ENCODE results near the gene SCUBE3. TPM values are rescaled to one million over a fixed set of nuclear protein-coding genes. Genes with fewer than 3 reads are reported as not detected.

The SCUBE3 gene
- total RNA-seq, 1 donor from 2014 or later = 0.56 TPM

- intact Hi-C loops (cut with DNase I) = no loop called here
- H3K27me3 ChIP-seq (ENCODE audit: low read depth) = no peaks in the 10 kb centered on the region
- H3K9me3 ChIP-seq = no peaks in the 10 kb centered on the region
- H3K4me1 ChIP-seq = peaks cover 9% of the 10 kb centered on the region
- no peak for TF ChIP-seq CTCF (IDR thresholded peaks at IDR 0.05)
- H3K27ac ChIP-seq = no peak overlapping the region
- no peak overlapping the region for H3K4me3 ChIP-seq
- DNase-seq = no peak
- ATAC-seq = no peak
- peaks cover 89% of the 10 kb centered on the region for H3K36me3 ChIP-seq
Measured at GRCh38 chr6:35292494-35292893, 78.7 kb downstream of the SCUBE3 start.

GRCh38 chr6:35293681-35294080, 79.9 kb downstream of the SCUBE3 start:
- H3K9me3 ChIP-seq = no peaks in the 10 kb centered on the region
- intact Hi-C loops (cut with DNase I) = no loop called here
- DNase-seq = no peak
- H3K4me1 ChIP-seq = peaks cover 20% of the 10 kb centered on the region
- no peak for ATAC-seq
- H3K4me3 ChIP-seq = no peak overlapping the region
- no peak for TF ChIP-seq CTCF (IDR thresholded peaks at IDR 0.05)
- no peaks in the 10 kb centered on the region for H3K27me3 ChIP-seq (ENCODE audit: low read depth)
- H3K27ac ChIP-seq = no peak overlapping the region
- H3K36me3 ChIP-seq = peaks cover 77% of the 10 kb centered on the region

GRCh38 chr6:35294308-35294945, 80.7 kb downstream of the SCUBE3 start:
- Histone ChIP-seq H3K4me1 (peaks cover 27% of the 10 kb centered on the region), H3K27ac (no peak overlapping the region), H3K36me3 (peaks cover 69% of the 10 kb centered on the region), H3K27me3 (ENCODE audit: low read depth) (no peaks in the 10 kb centered on the region), H3K4me3 (no peak overlapping the region), H3K9me3 (no peaks in the 10 kb centered on the region)
- intact Hi-C loops (cut with DNase I) = no loop called here
- peak; percentile 62 for TF ChIP-seq CTCF (IDR thresholded peaks at IDR 0.05)
- DNase-seq = no peak
- peak in 1 of 2 donors; percentile 38 for ATAC-seq

GRCh38 chr6:35295036-35295435, 81.3 kb downstream of the SCUBE3 start:
- TF ChIP-seq CTCF (IDR thresholded peaks at IDR 0.05) = no peak
- Histone ChIP-seq H3K36me3 (peaks cover 63% of the 10 kb centered on the region), H3K4me1 (peaks cover 30% of the 10 kb centered on the region), H3K9me3 (no peaks in the 10 kb centered on the region), H3K27me3 (ENCODE audit: low read depth) (no peaks in the 10 kb centered on the region), H3K4me3 (no peak overlapping the region), H3K27ac (no peak overlapping the region)
- ATAC-seq (no peak), DNase-seq (no peak)
- intact Hi-C loops (cut with DNase I) = no loop called here

- DNase-seq = no peak
- TF ChIP-seq CTCF (IDR thresholded peaks at IDR 0.05) = no peak
- intact Hi-C loops (cut with DNase I) = no loop called here
- no peak overlapping the region for H3K27ac ChIP-seq
- H3K9me3 ChIP-seq = no peaks in the 10 kb centered on the region
- ATAC-seq = no peak
- H3K27me3 ChIP-seq (ENCODE audit: low read depth) = no peaks in the 10 kb centered on the region
- H3K36me3 ChIP-seq = peaks cover 57% of the 10 kb centered on the region
- no peak overlapping the region for H3K4me3 ChIP-seq
- peaks cover 35% of the 10 kb centered on the region for H3K4me1 ChIP-seq
Measured at GRCh38 chr6:35295521-35296315, 82.0 kb downstream of the SCUBE3 start.

All from lower lobe of right lung (tissue), 2 donors.